ENCODE measurements around the gene PPP1CA.

GRCh38 chr11:67387518-67387917, 14.1 kb downstream of the PPP1CA start:
- TF ChIP-seq EZH2phosphoT487 (IDR thresholded peaks at IDR 0.05; ENCODE audit: borderline replicate concordance, low read length) (no peak), EZH2 (IDR thresholded peaks at IDR 0.05; ENCODE audit: low read length, unreplicated experiment) (no peak)
